CD4-positive, alpha-beta T cell treated with Interleukin-6 for 4 hours (primary cell): ENCODE data around the gene ADAT1.

Experiments used
- DNase-seq: peaks from one replicate; pipeline ENCODE4 v3.0.0-alpha.2; 2020; ENCODE audit warnings: mixed read lengths

Gene ADAT1

GRCh38 chr16:75622761-75623605, at the start of gene ADAT1:
Gene ADAT1, minus strand, starts transcription at chr16:75623281. Its CDS starts 2,482 bp downstream, at chr16:75620799.
- peak; percentile 98 for DNase-seq

DNA sequence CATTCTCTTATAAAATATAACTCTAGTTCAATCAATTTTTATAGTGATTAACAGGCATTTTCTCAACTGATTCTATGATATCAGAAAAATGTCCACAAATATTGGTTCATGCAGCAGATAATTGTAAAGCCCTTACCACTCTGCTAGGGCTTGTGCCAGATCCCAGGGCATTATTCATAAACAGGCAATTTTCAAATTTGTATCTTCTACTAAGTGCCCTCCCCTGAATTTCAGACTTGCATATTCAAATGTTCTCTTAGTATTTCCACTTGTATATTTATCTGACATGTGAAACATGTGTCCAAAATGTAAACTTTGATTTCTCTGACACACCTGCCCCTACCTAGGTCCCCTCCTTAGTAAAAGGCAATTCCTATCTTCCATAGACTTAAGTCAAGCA, 44.4 kb upstream of the ADAT1 start:
- DNase-seq = no peak

GRCh38 chr16:75660726-75661302, 37.7 kb upstream of the ADAT1 start:
- DNase-seq = no peak

DNA sequence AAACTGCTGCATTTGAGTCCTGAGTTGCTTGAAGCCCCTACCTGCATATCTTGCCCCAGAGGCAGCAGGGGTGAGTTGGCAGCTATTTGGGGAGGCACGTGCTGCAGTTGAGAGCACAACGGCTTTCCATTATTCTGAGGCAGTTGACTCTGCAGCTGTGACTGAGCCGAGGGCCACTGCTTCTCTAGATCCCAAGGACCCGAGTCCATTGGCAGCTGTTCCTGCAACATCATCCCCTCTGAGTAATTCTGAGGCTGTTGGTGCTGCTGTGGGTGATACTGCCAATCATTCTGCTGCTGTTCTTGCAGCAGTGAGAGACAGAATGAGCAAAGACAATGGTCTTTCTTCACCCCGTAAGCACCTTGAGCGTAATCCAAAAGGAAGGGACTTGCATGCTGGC, 37.2 kb upstream of the ADAT1 start:
- no peak for DNase-seq

DNA sequence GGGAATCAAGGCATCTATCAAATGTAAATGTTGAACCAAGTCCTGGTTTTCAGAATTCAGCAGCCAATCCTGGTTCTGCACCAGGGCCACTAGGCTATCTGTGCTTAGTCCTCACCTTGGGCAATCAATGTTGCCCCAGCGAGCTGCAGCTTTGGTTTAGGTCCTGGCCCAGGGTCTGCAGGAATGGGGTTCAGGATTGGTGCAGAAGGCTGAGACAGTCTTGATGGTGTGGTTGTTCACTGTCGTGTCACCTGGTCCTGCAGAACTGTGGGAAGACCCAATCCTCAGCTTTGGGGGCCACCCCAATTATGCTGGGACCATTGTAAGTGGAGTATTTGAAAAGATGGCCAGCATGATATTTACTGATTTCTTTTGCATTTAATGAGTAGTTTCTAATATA, 35.1 kb upstream of the ADAT1 start:
- no peak for DNase-seq

GRCh38 chr16:75653922-75654321, 30.8 kb upstream of the ADAT1 start:
- no peak for DNase-seq

- DNase-seq = peak; percentile 89
These were observed 25.4 kb upstream of the ADAT1 start for GRCh38 chr16:75648265-75649076.

GRCh38 chr16:75647492-75648264, 24.6 kb upstream of the ADAT1 start, which contains the start of the genes KARS1 and TERF2IP:
Gene KARS1, minus strand, starts transcription at chr16:75647665. Its CDS starts 26 bp downstream, at chr16:75647639.
Gene TERF2IP, plus strand, starts transcription at chr16:75647773. Its CDS starts 110 bp downstream, at chr16:75647883.
- peak; percentile 95 for DNase-seq

DNA sequence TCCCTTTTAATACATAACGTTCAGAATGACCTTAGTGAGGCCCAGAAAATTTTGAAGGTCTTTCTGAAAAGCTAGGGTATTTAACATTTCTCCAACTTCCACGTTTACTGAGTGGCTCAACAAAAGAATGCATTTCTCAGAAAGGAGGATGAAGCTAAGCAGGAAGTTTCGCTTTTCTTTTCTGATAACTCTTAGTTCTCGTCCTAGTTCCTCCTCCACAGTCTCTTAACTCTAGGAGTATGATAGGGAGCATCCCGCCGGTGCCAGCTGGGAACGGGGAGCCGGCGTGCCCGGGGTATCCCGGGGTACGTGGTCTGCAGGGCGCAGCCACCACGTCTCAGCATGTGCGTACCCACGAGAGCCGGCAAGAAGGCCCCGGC, 24.0 kb upstream of the ADAT1 start:
- no peak for DNase-seq

GRCh38 chr16:75644240-75645012, 21.3 kb upstream of the ADAT1 start:
- no peak for DNase-seq

- DNase-seq = no peak
These were observed 17.5 kb upstream of the ADAT1 start for GRCh38 chr16:75640598-75640997.

DNA sequence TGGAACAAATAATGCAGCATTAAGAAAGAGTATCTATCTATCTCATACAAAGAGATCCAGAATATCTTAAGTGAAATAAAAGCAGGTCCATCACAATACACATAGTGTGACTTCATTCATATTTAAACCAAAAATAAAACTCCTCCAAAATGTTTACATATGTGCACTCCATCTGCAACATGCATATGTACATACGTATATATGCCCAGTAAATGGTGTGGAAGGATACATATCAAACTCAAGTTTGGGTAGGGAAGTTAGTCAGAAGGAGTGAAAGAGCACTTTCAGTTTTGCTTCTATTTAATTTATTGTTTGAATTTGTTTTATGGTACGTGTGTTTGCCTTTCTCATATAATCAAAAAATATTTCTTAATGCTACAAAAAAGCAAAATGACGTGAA, 12.0 kb upstream of the ADAT1 start:
- no peak for DNase-seq

GRCh38 chr16:75632857-75633256, 9.8 kb upstream of the ADAT1 start:
- DNase-seq = no peak

- no peak for DNase-seq
These were observed 7.0 kb upstream of the ADAT1 start for GRCh38 chr16:75630052-75630451.

DNA sequence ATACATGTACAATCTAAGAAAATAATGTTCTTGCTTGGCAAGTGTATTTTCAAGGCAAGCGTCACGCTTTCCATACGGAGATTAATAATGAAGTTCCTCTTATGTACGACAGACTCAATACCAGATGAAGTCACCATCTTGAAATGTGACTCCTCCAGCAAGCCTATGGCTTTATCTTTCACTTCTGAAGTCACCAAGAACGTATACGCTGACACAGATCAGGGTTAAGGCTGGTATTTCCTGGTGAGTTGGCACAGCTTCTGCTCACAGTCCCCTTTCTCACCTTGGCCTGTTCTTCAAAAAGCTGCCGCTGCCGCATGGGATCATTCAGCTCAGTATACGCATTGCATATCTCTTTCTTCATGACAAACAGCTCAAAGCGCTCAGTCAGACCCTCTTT, 6.1 kb upstream of the ADAT1 start:
- DNase-seq = no peak

- no peak for DNase-seq
These were observed 5.3 kb upstream of the ADAT1 start for GRCh38 chr16:75628351-75628750.

DNA sequence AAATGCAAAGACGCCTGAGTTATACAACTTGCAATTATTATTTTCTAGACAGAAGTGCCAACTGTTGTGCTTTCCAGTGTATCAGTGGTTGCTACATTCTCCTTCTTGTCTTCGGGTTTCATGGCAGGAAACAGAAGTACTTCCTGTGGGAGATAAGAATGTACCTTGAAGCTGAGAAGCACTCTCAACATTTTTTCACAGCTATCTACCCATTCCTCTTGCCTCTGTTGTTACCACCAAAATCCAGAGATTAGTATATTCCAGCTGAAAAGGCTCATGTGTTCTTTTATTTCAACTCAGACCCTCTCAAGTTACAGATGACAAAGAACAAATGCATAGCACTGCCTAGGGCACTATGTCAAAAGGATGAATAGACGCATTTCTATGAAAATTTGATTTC, 4.8 kb upstream of the ADAT1 start:
- no peak for DNase-seq

DNA sequence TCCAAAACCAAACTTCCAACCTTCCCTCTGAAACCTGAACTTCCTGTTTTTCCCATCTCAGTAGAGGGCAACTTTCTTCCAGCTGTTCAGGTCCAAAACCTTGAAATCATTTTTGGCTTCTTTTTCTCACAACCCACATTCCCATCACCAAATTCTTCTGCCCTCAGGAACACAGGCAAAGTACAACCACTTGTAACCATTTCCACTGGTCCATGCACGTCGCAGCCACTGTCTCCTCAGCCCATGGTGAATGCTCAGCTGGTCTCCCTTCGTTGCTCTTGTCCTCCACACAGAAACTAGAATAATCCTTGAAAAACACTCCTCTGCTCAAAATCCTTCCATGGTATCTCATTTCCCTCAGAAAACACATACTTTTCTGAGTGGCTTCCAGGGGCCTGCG, 3.7 kb upstream of the ADAT1 start:
- DNase-seq = no peak

DNA sequence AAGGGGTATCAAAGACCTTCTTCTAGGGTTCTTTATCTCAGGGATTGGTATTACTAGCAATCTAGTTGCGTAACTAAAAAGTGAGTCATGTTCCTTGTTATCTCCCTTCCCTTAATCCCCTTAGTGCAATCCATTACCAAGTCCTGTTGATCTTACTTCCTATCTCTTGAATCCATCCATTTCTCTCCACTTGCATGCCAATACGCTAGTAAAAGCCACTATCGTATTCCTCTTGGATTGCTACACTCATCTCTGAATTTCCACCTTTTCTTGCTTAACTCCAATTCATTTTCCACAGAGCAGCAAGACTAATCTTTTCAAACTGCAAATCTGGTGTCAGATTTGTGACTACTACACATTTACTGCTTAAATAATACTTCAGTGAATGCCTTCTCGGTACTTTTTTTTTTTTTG, 1.8 kb upstream of the ADAT1 start:
- DNase-seq = no peak

- DNase-seq = no peak
These were observed 2.0 kb downstream of the ADAT1 start for GRCh38 chr16:75621170-75621477.

DNA sequence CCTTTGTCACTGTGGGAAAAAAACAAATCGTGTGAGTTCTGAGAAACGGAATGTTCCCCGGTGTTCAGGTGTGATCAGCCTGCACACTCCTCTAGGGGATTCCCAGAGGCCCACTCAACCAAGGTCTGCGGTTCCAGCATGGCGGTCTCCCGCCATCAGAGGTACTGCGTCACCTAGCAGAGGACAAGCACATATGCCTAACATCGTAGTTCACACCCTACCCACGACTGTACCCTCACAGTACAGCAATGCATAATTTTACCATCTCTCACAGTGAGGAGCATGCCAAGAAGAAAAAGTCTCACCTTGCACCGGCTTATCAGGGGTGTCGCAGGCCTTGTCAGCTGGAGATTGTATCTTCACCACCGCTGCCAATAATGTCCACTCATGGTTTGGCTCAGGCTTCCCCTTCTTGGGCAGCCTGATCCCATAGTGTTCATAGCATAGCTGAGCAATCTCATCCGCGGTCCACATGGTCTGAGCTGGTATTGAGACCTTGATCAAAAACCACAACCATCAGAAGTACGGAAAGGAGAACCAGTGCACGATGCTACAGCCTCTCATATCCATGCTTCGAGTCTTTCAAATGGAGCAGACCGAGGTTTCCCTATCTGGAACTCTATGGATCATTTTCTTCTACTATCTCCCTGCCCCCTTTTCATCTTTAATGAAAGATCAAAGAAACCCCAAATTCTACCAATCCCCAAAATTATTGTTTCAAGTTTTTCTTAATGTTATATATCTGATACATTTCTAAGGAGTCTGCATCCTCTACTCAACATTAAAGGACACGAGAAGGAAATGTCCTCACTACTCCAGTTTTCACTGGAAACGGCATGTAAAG, 2.5 kb downstream of the ADAT1 start:
- peak; percentile 19 for DNase-seq
